ENCODE data around the gene PRDM8. TPM values are rescaled to one million over a fixed set of nuclear protein-coding genes. Genes with fewer than 3 reads are reported as not detected.

PRDM8 gene
- total and polyA plus RNA-seq, 7 donors = 1.2 to 17.4 (median 14.9) TPM; not detected in 1

- no peak overlapping the region for H3K4me3 ChIP-seq
Measured at GRCh38 chr4:80162418-80162817, 34.9 kb upstream of the PRDM8 start.

GRCh38 chr4:80165855-80166254 lies 31.4 kb upstream of the PRDM8 start:
- TF ChIP-seq POLR2A (IDR thresholded peaks at IDR 0.05) (no peak), POLR2AphosphoS5 (IDR thresholded peaks at IDR 0.05) (no peak), CTCF (IDR thresholded peaks at IDR 0.05) (no peak), EP300 (IDR thresholded peaks at IDR 0.05) (no peak)
- Histone ChIP-seq H3K27ac (no peak overlapping the region), H3K27me3 (no peaks in the 10 kb centered on the region), H3K36me3 (no peaks in the 10 kb centered on the region), H3K4me3 (no peak overlapping the region), H3K9me3 (no peaks in the 10 kb centered on the region), H3K4me1 (no peaks in the 10 kb centered on the region)
- no peak for DNase-seq
- intact Hi-C loops (cut with DNase I) = no loop called here

More at GRCh38 chr4:80162418-80162817, 34.9 kb upstream of the PRDM8 start:
- intact Hi-C loops (cut with DNase I) = no loop called here
- Histone ChIP-seq H3K27me3 (no peaks in the 10 kb centered on the region), H3K27ac (no peak overlapping the region), H3K9me3 (no peaks in the 10 kb centered on the region), H3K36me3 (no peaks in the 10 kb centered on the region), H3K4me1 (no peaks in the 10 kb centered on the region)
- WGBS, 2 donors = 93% methylated on average over 4 of the region's 4 CpGs
- DNase-seq = no peak
- no peak for TF ChIP-seq POLR2AphosphoS5 (IDR thresholded peaks at IDR 0.05)
- no peak for TF ChIP-seq POLR2A (IDR thresholded peaks at IDR 0.05)
- no peak for TF ChIP-seq CTCF (IDR thresholded peaks at IDR 0.05)
- no peak for TF ChIP-seq EP300 (IDR thresholded peaks at IDR 0.05)

- Histone ChIP-seq H3K27me3 (no peaks in the 10 kb centered on the region), H3K9me3 (no peaks in the 10 kb centered on the region), H3K27ac (no peak overlapping the region), H3K4me1 (no peaks in the 10 kb centered on the region), H3K36me3 (no peaks in the 10 kb centered on the region), H3K4me3 (no peak overlapping the region)
- DNase-seq = no peak
- TF ChIP-seq POLR2AphosphoS5 (IDR thresholded peaks at IDR 0.05) (no peak), EP300 (IDR thresholded peaks at IDR 0.05) (no peak), POLR2A (IDR thresholded peaks at IDR 0.05) (no peak), CTCF (IDR thresholded peaks at IDR 0.05) (no peak)
- WGBS, 2 donors = 79 to 88% methylated on average over 1 of the region's 1 CpG
- intact Hi-C loops (cut with DNase I) = no loop called here
Measured at GRCh38 chr4:80171251-80171650, 26.1 kb upstream of the PRDM8 start.

GRCh38 chr4:80171656-80172055 lies 25.6 kb upstream of the PRDM8 start:
- Histone ChIP-seq H3K27me3 (no peaks in the 10 kb centered on the region), H3K36me3 (no peaks in the 10 kb centered on the region), H3K9me3 (no peaks in the 10 kb centered on the region), H3K4me1 (no peaks in the 10 kb centered on the region), H3K4me3 (no peak overlapping the region), H3K27ac (no peak overlapping the region)
- intact Hi-C loops (cut with DNase I) = no loop called here
- TF ChIP-seq CTCF (IDR thresholded peaks at IDR 0.05) (no peak), POLR2AphosphoS5 (IDR thresholded peaks at IDR 0.05) (no peak), POLR2A (IDR thresholded peaks at IDR 0.05) (no peak), EP300 (IDR thresholded peaks at IDR 0.05) (no peak)
- no peak for DNase-seq
- WGBS, 2 donors = 49 to 75% methylated on average over 3 of the region's 3 CpGs

- no peak for DNase-seq
- TF ChIP-seq POLR2AphosphoS5 (IDR thresholded peaks at IDR 0.05) = no peak
- no peak for TF ChIP-seq POLR2A (IDR thresholded peaks at IDR 0.05)
- TF ChIP-seq CTCF (IDR thresholded peaks at IDR 0.05) = no peak
- no peak for TF ChIP-seq EP300 (IDR thresholded peaks at IDR 0.05)
- Histone ChIP-seq H3K4me3 (no peak overlapping the region), H3K4me1 (no peaks in the 10 kb centered on the region), H3K36me3 (no peaks in the 10 kb centered on the region), H3K27ac (no peak overlapping the region), H3K27me3 (no peaks in the 10 kb centered on the region), H3K9me3 (no peaks in the 10 kb centered on the region)
- intact Hi-C loops (cut with DNase I) = no loop called here
- 14 to 35% methylated on average over 2 of the region's 2 CpGs for WGBS, 2 donors
Measured at GRCh38 chr4:80172203-80172602, 25.1 kb upstream of the PRDM8 start.

Data from sigmoid colon (tissue), 7 donors.